Liver (tissue), 3 donors: Measurements from ENCODE around the gene ARHGEF40.

ENCODE experiments used
- ATF3 ChIP-seq: IDR thresholded peaks from 2 replicates; pipeline ENCODE4 v1.6.1; 2016; ENCODE audit warnings: antibody characterized with exemption
- CTCF ChIP-seq: fragments of 150-350 bp; IDR thresholded peaks from 2 replicates; pipeline ENCODE4 v1.5.1; 2017; ENCODE audit warnings: improper control_type of control experiment, low read depth, low read length; ENCODE audit not compliant: missing input control
- RAD21 ChIP-seq, 2 donors: IDR thresholded peaks; 2 replicates each; pipeline ENCODE4 v1.6.1; 2016; ENCODE audit warnings: antibody characterized with exemption in 2 of 2, mild to moderate bottlenecking in 2 of 2
- donor health status: healthy.
- donor health status: healthy.

GRCh38 chr14:21095430-21096205 lies 25.5 kb downstream of the ARHGEF40 start:
- TF ChIP-seq RAD21 (IDR thresholded peaks at IDR 0.05) (no peak), CTCF (no peak), ATF3 (no peak)
